ENCODE data around the gene ARSJ.
"Not testable (repeated sequence)": the region's sequence is repeated elsewhere in the genome, so short reads cannot be mapped to it uniquely, and the experiment has no call there.

Gene ARSJ

GRCh38 chr4:113943085-113943484 is 36.4 kb downstream of the ARSJ start:
- no peak for TF ChIP-seq CTCF (IDR thresholded peaks at IDR 0.05; ENCODE audit: low read depth, low read length)
- no peak overlapping the region for H3K4me3 ChIP-seq (replicated peaks in 1 of 2; ENCODE audit: low read depth in 2 of 2, low read length in 2 of 2)
- no peak for DNase-seq (ENCODE audit: low read depth in 2 of 2)

- no peak for TF ChIP-seq CTCF (IDR thresholded peaks at IDR 0.05; ENCODE audit: low read depth, low read length)
- no peak for DNase-seq (ENCODE audit: low read depth in 2 of 2)
- no peak overlapping the region for H3K4me3 ChIP-seq (replicated peaks in 1 of 2; ENCODE audit: low read depth in 2 of 2, low read length in 2 of 2)
These were observed 37.6 kb downstream of the ARSJ start for GRCh38 chr4:113941836-113942235.

GRCh38 chr4:113940103-113940502 is 39.3 kb downstream of the ARSJ start:
- H3K4me3 ChIP-seq (replicated peaks in 1 of 2; ENCODE audit: low read depth in 2 of 2, low read length in 2 of 2); DNase-seq (ENCODE audit: low read depth in 2 of 2): not testable (repeated sequence)

- peak; percentile 35 to 47 for DNase-seq (ENCODE audit: low read depth in 2 of 2)
- no peak for TF ChIP-seq CTCF (IDR thresholded peaks at IDR 0.05; ENCODE audit: low read depth, low read length)
- H3K4me3 ChIP-seq (replicated peaks in 1 of 2; ENCODE audit: low read depth in 2 of 2, low read length in 2 of 2): no peak overlapping the region
These were observed 44.3 kb downstream of the ARSJ start for GRCh38 chr4:113935190-113935589.

GRCh38 chr4:113924706-113925105 is 54.7 kb downstream of the ARSJ start:
- DNase-seq (ENCODE audit: low read depth in 2 of 2); H3K4me3 ChIP-seq (replicated peaks in 1 of 2; ENCODE audit: low read depth in 2 of 2, low read length in 2 of 2): not testable (repeated sequence)

- TF ChIP-seq CTCF (IDR thresholded peaks at IDR 0.05; ENCODE audit: low read depth, low read length): no peak
- H3K4me3 ChIP-seq (replicated peaks in 1 of 2; ENCODE audit: low read depth in 2 of 2, low read length in 2 of 2): no peak overlapping the region
- DNase-seq (ENCODE audit: low read depth in 2 of 2): peak in 1 of 2 donors; percentile 35
These were observed 58.2 kb downstream of the ARSJ start for GRCh38 chr4:113921089-113921794.

- no peak for TF ChIP-seq CTCF (IDR thresholded peaks at IDR 0.05; ENCODE audit: low read depth, low read length)
- peak in 1 of 2 donors; percentile 66 for DNase-seq (ENCODE audit: low read depth in 2 of 2)
- H3K4me3 ChIP-seq (replicated peaks in 1 of 2; ENCODE audit: low read depth in 2 of 2, low read length in 2 of 2): no peak overlapping the region
These were observed 59.8 kb downstream of the ARSJ start for GRCh38 chr4:113919611-113920010.

GRCh38 chr4:113919145-113919544 is 60.3 kb downstream of the ARSJ start:
- DNase-seq (ENCODE audit: low read depth in 2 of 2): no peak
- H3K4me3 ChIP-seq (replicated peaks in 1 of 2; ENCODE audit: low read depth in 2 of 2, low read length in 2 of 2): no peak overlapping the region
- TF ChIP-seq CTCF (IDR thresholded peaks at IDR 0.05; ENCODE audit: low read depth, low read length): no peak
